ENCODE results near the gene USF1.
"Not testable (repeated sequence)": the region's sequence is repeated elsewhere in the genome, so short reads cannot be mapped to it uniquely, and the experiment has no call there.

USF1 gene

GRCh38 chr1:161076410-161076809 is 30.6 kb upstream of the USF1 start:
- DNase-seq, result no peak

GRCh38 chr1:161074676-161075368 is 29.0 kb upstream of the USF1 start:
- no peak for DNase-seq

- no peak for DNase-seq
Observed at GRCh38 chr1:161073474-161074121, 27.8 kb upstream of the USF1 start.

- no peak for DNase-seq
Observed at GRCh38 chr1:161072751-161073449, 27.1 kb upstream of the USF1 start.

GRCh38 chr1:161071886-161072371 is 26.2 kb upstream of the USF1 start:
- peak; percentile 31 for DNase-seq

GRCh38 chr1:161070761-161071160 is 25.0 kb upstream of the USF1 start:
- no peak for DNase-seq

- DNase-seq, result peak; percentile 64
Observed at GRCh38 chr1:161069731-161070270, 24.0 kb upstream of the USF1 start, which contains the start of gene ARHGAP30. ARHGAP30 (minus strand) TSS chr1:161069891; CDS start chr1:161069624, 267 bp downstream.

GRCh38 chr1:161069241-161069640 is 23.5 kb upstream of the USF1 start:
- DNase-seq, result no peak

- DNase-seq, result peak; percentile 73
Observed at GRCh38 chr1:161068306-161069234, 22.8 kb upstream of the USF1 start.

GRCh38 chr1:161066694-161067093 is 20.9 kb upstream of the USF1 start:
- DNase-seq, result no peak

GRCh38 chr1:161065681-161066080 is 19.9 kb upstream of the USF1 start:
- DNase-seq, result not testable (repeated sequence)

- DNase-seq, result not testable (repeated sequence)
Observed at GRCh38 chr1:161063936-161064335, 18.2 kb upstream of the USF1 start.

GRCh38 chr1:161061419-161061818 is 15.6 kb upstream of the USF1 start:
- no peak for DNase-seq

GRCh38 chr1:161059293-161059692 is 13.5 kb upstream of the USF1 start:
- no peak for DNase-seq

GRCh38 chr1:161054805-161055204 is 9.0 kb upstream of the USF1 start:
- DNase-seq, result no peak

- DNase-seq, result no peak
Observed at GRCh38 chr1:161054232-161054631, 8.5 kb upstream of the USF1 start.

GRCh38 chr1:161052899-161053298 is 7.1 kb upstream of the USF1 start:
- no peak for DNase-seq

GRCh38 chr1:161051219-161051618 is 5.4 kb upstream of the USF1 start:
- DNase-seq, result no peak

- no peak for DNase-seq
Observed at GRCh38 chr1:161048949-161049722, 3.4 kb upstream of the USF1 start.

GRCh38 chr1:161047436-161048420 is 2.0 kb upstream of the USF1 start:
- DNase-seq, result no peak

Measured in T-helper 9 cell (primary cell).